Astrocyte of the hippocampus (primary cell): ENCODE data around the gene ZSCAN10.

ENCODE experiments used
- DNase-seq: peaks from one replicate; pipeline ENCODE4 v3.0.0; 2011; ENCODE audit warnings: low read depth, low spot score

Gene ZSCAN10

GRCh38 chr16:3046641-3047386 lies 52.3 kb downstream of the ZSCAN10 start:
- DNase-seq = peak; percentile 11

GRCh38 chr16:3045758-3046640 lies 53.1 kb downstream of the ZSCAN10 start, which contains the start of gene MMP25:
Gene MMP25 (plus strand): TSS chr16:3046561. CDS start chr16:3046918, 357 bp downstream.
- DNase-seq = peak; percentile 20

GRCh38 chr16:3044708-3045107 lies 54.4 kb downstream of the ZSCAN10 start:
- DNase-seq = no peak

GRCh38 chr16:3042376-3042775 lies 56.7 kb downstream of the ZSCAN10 start:
- DNase-seq = no peak

- no peak for DNase-seq
Measured at GRCh38 chr16:3038896-3039295, 60.2 kb downstream of the ZSCAN10 start.
